Kidney glomerular epithelial cell (primary cell): ENCODE measurements around the gene CARD9.

ENCODE experiments used
- DNase-seq: peaks from one replicate; lab custom pipeline; 2025; lab: John Stamatoyannopoulos, UW

CARD9 gene

DNA sequence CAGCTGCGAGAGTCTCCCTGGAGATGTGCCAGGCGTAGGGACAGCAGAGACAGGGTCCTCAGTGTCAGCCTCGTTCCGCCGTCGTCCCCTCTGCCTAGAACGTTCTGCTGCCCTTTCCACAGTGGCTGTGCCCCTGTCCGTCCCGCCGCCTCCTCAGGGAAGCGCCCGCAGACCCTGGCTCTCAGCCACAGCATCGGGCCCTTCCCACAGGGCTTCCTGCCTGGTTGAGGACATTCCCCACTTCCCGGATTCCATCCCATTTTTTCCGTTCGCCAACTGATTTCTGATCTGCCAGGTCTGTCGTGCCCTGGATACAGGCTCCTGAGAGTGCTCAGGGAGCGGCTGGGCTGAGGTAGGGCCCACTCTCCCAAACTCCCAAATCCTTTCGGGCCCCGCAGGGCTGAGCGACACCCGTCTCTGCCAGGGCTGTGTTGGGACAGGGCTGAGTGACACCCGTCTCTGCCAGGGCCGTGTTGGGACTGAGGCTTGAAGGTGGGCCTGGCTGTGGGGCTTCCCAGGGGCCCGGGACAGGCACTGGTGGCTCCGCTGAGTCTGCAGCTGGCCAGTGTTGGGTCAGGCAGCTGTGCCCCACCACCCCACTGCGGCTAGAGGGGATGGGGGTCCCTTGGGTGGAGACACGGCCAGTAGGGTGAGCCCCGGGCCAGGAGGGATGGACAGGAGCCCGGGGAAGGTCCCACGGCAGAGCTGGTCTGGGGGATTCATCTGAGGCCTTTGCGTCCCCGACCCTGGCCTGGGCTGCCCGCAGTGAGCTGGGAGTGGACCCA lies 25.8 kb downstream of the CARD9 start:
- DNase-seq: no peak

DNA sequence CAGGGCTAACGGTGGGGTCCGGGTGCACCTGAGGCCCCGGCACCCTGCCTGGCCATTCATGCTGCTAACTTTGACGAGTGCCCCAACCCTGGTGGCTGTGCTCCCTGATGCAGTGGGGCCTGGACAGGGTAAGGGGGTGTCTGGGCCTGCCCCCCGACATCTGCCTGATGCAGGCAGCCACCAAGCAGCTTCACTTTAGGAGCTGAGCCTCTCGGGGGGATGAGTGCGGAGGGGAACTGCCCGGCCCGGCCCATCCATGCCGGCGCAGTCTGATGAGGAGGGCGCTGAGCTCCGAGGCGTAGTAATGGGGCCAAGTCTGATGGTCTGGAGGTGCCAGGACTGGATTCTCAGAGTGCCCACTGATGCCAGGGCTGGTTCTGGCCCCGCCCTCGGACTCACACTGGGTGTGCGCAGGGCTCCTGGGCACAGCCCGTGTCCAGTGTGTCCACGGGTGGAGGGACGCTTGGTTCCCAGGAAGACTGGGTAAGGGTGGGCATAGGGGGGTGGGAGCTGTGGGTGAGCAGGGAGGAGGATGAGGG lies 26.5 kb downstream of the CARD9 start:
- no peak for DNase-seq

DNA sequence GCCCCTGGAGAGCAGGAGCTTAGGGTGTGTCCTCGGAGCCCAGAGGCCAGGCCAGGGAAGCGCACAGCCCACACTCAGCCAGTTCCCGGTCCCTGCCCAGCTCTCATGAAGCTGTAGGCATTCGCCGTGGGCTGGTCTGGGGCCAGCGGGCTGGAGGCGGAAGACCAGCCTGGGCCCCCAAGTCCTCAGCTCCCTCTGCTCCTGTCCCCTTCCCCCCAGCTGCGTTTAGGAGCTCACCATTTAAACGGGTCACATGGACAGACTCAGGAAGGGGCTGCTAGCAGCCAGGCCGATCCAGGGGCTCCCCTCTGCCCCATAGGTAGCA lies 27.4 kb downstream of the CARD9 start:
- no peak for DNase-seq

DNA sequence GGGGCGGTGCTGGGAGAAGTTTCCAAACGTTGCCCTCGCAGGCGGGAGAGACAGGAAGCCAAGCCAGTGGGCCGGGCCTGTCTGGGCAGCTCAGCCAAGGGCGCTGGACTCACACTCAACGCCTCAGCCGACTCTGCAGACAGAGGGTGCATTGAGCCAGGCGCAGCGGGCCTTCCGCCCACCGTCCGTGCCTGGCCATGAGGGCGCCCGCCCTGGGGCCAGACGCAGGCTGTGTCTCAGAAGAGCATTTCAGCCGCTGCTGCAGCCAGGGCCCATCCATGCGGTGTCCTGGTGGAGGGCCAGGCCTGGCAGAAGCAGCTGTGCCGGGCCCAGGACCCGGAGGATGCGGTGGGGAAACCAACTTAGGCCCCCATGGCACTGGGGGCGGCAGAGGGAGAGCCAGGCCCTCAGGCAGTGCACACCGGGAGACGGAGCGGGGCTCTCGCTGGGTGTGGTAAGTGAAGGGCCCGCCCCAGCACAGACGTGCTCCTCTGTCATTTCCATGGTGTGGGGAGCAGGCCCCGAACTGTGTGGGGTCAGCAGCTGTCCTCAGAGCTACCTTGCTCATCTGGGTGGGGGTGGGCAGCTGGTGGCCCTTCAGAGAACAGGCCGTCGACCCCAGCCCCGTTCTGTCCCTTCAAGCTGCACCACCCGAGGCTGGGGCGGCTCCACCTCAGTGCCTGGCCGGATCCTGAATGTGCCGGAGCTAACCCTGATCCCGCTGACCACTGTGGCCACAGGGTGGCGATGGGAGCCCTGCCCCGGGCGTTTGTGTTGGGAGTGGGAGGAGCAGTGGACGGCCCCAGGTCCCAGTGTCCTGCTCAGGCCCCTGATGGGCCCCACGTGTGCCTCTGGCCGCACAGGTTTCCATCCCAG lies 27.9 kb downstream of the CARD9 start:
- peak; percentile 15 for DNase-seq

DNA sequence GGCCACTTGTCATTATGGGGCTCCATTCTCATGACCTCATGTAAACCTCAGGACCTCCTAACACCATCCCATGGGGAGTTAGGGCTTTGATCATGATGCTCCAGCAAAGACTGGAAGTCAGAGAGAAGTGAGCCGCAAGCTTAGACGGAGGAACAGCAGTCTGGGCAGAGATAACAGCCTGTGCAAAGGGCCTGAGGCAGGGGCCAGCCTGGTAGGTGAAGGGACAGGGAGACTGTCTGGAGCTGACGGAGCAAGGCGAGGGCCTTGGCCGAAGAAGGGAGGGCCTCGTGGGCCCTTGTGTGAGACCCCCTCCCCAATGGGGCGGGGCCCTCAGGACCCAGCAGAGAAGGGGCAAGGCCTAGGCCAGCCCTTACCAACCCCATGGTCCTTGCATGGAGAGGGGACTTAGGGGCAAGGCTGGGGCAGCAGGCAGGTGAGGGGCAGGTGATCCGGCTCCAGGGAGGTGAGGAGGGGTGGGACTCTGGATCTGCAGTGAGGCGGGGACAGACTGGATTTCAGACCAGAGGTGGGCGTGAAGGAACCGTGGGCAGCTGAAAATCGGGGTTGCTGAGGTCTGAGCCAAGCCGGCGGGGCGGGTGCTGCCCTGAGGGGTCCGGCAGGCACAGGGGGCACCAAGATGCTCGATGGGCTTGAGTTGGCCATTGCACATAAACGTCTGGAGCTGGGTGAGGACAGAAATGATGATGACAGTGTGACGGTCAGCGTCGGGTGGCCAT lies 28.8 kb downstream of the CARD9 start:
- DNase-seq: no peak

DNA sequence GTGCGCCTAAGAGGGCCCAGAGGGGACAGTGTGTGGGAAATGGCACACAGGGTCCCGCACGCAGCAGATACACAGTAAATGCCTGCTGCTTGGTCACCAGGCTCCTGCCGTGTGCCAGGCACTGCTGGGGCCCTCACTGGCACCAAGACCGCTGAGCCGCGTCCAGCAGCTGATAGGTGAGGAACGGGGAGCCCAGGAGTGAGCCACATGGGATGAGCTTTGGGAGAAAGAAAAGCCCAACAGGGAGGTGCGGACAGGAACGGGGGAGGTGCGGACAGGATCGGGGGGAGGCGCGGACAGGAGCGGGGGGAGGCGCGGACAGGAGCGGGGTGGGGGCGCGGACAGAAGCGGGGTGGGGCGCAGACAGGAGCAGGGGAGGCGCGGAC lies 29.6 kb downstream of the CARD9 start:
- DNase-seq: no peak

DNA sequence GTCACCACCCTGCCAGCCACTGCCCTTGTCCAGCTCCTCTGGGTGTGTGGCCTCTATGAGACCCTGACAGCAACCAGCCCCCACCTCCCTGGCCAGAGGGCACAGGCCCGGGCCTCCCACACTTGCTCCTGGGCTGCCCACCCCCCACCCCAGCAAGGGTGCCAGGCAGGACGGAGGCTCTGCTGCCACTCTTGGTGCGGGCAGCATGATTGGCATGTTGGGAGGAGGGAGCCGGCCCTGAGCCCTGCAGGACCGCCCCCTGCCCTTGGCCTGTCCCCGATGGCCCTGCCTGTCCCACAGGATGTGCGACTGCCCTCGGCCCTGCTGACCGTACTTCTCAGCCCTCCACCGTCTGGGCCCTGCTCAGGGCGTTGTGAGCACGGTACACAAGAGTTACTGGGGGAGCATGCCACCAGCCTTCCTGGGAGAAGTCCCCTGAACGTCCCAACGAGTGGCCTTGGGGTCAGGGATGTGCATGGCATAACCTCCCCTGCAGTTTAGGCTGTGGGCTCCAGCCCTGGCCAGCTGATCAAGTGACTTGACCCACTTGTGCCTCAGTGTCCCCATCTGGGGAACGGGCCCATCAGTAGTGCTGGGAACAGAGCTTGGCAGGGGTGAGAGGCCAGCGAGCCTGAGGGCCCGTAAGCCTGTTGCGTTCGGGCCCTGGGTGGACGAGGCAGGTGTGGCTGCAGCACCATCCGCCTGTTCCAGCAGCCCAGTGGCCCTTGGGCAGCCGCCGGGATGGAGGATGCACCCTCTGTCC lies 30.2 kb downstream of the CARD9 start:
- DNase-seq: no peak

DNA sequence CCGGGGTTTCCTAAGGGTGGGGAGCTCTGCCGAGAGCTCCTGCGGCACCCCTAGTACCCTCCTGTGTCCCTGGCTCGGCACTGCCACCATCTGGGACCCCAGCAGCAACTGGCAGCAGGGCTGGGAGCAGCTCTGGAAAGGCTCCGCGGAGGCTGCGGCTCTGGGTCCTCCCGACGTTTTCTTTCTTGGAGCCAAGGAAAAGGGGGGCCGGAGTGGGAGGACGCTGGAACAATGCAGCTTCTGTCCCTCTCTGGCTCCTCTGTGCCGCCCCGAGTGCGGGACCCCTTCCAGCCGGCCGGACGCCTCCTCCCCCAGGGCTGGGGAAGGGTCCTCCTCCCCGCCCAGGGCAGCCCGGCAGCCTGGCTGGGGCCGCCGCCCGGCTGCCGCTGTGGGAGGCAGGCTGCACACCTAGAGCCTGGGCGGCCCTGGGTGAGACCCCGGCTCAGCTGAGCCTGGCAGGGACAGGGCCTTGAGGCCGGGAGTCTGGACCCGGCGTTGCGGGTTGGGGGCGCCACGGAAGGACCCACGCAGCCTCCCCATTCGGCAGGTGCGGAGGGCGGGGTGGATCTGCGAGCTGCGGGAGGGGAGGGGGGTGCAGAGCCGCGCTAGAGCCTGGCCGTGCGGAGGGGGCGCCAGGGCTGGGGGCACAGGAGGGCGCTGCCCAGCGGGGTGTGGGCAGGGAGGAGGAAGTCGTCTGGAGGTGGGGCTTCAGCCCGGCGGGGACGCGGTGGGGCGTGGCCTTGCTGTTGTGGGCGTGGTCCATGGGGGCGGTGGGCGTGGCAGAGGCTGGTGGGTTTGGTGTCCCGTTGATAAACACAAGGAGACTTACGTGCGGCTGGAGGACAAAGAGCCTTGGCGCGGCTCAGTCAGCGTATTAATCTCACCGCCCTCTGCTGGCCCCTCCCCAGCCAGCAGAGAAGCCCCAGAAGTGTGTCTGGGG lies 31.0 kb downstream of the CARD9 start:
- no peak for DNase-seq

DNA sequence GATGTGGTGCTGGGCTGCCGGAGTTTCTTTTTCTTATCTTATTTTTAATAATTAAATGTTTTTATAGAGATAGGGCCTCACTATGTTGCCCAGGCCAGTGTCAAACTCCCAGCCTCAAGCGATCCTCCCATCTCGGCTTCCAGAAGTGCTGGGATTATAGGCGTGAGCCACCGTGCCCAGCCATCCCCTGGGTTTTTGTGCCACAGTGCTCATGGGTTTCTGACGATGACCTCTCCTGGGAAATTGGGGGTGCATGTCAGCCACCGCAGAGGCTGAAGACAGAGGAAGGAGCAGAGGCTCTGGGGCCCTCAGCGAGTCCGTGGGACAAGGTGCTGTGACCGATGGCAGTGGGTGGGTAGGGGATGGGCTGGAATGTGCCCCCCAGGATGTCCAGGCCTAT lies 31.7 kb downstream of the CARD9 start:
- DNase-seq: no peak

DNA sequence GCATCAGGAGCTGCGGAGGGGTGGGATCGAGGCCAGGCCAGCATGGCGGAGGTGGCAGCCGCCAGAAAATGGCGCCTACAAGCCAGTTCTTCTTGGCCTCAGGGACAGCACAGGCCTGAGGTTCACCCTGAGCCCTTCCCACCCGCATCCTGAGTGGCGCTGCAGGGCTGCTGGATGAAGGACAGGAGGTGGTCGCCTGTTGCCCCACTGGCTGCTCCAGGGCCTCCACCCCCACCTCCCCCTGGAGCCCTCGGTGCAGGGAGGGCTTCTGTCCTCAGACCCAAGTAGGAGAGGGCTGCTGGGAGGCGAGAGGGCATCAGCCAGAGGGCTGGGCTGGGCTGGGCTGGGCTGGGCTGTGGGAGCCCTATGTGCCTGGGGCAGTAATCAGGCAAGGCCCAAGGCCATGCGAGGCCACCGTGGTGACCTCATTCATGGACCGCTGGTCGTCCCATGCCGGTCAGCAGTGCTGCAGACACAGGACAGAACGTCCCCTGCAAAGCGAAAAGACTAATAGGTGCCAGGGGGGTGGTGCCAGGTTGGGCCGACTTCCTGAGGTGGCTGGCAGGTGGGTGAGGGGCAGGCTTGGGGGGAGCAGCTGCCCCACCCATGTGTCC lies 32.3 kb downstream of the CARD9 start:
- DNase-seq: no peak

DNA sequence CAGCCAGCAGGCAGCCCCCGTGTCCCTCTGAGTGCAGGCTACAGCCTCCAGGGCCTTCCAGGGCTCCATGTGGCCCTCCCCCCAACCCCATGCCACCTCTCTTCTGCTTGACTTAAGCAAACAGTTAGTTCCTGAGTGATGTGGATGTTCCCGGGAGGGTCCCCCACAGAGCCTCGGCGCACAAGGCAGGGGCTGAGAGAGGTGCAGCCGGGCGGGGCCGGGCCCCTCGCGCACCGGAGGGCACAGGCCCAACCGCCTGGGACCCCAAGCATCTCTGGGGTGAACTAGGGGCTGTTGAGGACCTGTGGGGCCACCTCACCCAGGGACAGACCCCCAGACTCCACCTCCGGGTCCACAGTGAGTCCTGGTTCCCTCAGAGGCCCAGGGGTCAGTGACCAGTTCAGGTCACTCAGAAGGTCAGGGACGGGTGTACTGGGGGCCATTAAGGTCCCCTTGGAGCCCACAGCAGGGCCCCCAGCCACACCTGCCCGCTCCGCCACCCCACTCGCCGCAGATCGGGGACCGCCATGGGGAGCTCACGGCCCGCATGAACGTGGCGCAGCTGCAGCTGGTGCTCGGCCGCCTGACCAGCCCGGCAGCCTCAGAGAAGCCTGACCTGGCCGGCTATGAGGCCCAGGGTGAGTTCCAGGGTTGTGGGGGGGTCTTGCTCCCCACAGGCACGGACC lies 33.0 kb downstream of the CARD9 start:
- no peak for DNase-seq

DNA sequence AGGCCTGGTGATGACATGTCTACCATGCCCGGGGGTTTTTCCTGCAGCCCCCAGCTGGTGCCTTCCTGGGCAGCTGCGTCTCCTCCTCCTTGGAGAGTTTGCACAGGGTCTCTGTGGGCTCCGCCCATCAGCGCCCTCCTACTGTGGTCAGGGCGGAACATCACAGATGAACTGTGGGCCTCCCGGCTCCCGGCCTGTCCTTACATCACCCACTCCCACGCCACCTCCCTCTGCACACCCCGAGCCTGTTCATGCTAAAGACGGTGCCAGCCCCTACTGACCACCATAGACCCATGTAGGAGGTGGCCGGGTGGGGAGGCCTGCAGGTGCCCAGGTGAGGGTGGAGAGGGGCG lies 33.5 kb downstream of the CARD9 start:
- no peak for DNase-seq

DNA sequence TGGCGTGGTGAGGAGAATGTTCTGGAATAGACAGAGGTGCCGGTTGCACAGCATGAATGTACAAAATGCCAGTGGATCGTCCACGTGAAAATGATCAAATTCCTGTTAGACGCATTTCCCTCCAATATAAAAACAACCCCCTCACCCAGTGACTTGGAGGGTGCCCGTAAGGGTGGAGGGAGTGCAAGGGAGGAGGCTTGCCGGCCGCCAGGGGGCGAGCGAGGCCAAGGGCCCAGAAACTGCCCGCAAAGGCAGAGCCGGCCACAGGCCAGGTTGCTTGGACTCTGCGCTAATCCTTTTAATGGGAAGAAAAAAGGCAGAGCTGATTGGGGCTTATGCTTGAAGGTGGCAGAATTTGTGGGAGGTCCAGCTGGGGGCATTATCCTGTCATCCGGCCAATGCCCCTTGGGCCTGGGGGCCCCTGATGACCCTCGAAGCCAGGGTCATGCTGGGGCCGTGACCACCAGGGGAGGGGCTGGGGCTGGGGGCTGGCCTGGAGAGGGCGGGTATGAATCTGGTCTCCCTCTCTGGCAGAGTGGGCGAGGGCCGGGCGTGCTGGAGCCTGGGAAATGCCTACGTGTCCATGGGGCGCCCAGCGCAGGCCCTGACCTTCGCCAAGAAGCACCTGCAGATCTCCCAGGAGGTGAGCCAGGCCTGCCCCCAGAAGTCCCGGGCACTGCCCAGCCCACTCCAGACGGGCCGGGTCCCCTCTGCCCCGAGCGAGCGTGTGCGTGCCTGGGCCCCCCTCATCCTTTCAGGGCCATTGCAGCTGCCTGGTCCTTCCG lies 34.1 kb downstream of the CARD9 start:
- DNase-seq: no peak

DNA sequence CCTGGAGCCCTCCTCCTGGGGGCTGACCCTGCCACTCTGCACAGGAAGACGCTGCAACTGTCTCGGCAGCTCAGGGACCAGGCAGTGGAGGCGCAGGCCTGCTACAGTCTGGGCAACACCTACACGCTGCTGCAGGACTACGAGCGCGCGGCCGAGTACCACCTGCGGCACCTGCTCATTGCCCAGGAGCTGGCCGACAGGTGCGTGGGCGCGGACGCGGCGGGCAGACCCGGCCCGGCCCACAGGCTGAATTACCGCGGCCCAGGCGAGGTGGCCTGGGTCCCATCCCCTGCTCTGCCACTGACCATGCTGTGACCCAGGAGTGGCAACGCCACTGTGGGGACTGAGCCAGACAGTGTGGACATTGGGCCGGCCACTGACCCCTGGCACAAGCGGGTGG lies 35.0 kb downstream of the CARD9 start:
- no peak for DNase-seq

DNA sequence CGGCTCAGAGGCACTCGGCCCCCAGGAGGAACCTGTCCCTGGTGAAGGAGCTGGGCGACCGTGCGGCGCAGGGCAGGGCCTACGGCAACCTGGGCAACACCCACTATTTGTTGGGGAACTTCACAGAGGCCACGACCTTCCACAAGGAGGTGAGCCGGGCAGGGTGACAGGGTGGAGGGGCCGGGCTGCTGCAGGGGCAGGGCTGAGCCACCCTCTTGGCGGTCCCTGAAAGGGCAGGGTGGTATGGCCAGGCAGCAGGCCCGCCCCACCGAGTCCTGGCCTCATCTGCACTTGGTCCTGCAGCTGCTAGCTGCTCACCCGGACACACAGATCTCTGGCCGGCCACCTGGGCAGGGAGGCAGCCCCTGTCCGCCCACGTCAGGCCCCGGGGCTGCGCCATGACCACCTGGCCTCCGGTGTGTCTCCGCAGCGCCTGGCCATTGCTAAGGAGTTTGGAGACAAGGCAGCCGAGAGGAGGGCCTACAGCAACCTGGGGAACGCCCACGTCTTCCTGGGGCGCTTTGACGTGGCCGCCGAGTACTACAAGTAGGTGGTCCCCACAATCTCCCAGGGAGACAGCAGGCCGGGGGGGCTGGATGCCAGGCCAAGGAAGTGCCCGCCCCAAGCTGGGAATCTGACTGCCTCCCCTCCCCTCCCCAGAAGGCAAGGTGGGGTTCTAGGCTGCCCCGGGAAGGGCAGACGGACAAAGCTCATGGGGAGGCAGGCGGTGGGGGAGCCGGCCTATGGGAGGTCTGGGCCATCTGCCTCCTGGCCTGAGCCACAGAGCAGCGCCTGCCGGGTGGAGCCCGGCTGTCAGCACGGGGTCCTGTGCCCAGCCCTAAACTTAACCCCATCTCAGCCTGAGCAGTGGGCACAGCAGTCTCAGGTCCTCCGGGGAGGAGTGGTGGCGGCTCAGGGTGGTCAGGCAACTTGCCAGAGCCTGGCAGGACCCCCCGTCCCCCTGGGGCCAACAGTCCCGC lies 35.8 kb downstream of the CARD9 start:
- no peak for DNase-seq

DNA sequence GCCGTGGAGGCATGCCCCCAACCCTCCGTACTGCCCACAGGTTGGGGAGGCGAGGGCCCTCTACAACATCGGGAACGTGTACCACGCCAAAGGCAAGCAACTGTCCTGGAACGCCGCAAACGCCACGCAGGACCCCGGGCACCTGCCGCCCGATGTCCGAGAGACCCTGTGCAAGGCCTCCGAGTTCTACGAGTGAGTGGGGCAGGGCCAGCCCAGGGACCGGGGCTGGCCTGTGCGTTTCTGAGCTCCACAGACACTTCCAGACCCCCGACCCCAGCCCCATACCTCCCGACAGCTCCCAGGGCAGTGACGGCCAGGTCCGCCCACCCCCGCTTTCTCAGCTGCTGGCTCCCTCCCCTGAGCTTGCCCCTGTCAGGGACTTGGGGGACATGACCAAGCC lies 36.6 kb downstream of the CARD9 start:
- DNase-seq: no peak

DNA sequence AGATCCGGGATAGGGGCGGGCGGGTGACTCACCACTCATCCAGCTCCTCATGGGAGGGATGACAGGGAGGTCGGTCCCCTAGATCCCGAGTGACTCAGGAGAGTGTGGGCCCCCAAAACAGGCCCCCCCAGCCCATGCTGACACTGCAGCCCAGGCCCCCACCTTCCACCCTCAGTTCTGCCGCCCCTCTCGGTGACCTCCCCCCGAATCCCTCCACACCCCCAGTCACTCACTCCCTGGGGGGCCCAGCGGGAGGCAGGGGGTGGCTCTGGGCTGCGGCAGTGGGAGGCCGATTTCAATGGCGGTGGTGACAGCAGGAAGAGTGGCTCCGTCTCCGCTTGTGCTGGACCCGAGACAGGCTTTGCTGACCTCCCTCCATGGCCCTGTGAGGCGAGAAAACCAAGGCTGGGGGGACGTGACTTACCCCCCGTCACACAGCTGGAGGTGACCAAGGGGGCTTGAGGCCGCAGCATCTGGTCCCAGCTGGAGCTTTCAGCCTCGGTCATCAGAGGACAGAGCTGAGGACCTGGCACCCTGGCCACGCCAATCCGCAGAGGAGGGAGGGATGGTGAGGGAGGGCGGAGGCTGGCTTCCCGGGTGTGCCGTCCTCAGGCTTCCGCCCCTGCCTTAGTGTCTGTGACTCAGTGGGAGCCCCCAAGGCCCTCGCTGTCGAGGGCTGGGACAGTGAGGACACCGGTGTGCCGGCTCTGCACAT lies 37.2 kb downstream of the CARD9 start:
- no peak for DNase-seq
